Skeletal muscle satellite cell (primary cell): Measurements from ENCODE around the gene ARL2BP.

ENCODE experiments used
- H3K27me3 ChIP-seq: 2 replicates; pipeline ENCODE4 v1.7.0; 2013; ENCODE audit warnings: low read length; ENCODE audit not compliant: control insufficient read depth, insufficient read depth
- H3K36me3 ChIP-seq: 2 replicates; pipeline ENCODE4 v1.7.0; 2013; ENCODE audit warnings: mild to moderate bottlenecking, control low read depth, low read length; ENCODE audit not compliant: insufficient read depth
- H3K4me1 ChIP-seq: 2 replicates; pipeline ENCODE4 v1.7.0; 2013; ENCODE audit warnings: low read length; ENCODE audit not compliant: control insufficient read depth, insufficient read depth
- H3K4me2 ChIP-seq: 2 replicates; pipeline ENCODE4 v1.7.0; 2013; ENCODE audit warnings: mild to moderate bottlenecking, low read length
- H3K4me3 ChIP-seq: 2 replicates; pipeline ENCODE4 v1.7.0; 2013; ENCODE audit warnings: low read length
- H3K9ac ChIP-seq: 2 replicates; pipeline ENCODE4 v1.7.0; 2013; ENCODE audit warnings: mild to moderate bottlenecking, low read depth, low read length, moderate library complexity
- H3K9me3 ChIP-seq: replicated peaks from 2 replicates; pipeline ENCODE4 v1.7.0; 2013; ENCODE audit warnings: mild to moderate bottlenecking, control low read depth, low read length

Gene ARL2BP

DNA sequence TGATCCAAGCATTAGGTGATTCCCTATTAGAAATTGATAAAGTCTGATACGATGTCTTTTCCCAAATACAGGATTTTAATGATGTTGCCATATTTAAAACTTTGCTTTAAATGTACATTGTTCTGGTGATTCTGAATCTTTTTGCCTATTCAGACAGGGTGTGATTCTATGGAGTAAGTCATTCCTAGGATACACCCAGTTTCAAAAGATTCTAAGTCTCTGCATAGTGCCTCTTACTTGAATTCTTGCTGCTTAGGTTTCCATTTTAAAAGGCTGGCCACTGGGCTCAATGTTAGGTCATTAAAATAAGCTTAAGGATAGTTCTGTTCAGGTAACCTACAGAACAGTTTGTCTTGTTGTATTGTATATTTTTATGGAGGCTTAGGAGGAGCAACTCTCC lies 22.0 kb upstream of the ARL2BP start:
- H3K4me3 ChIP-seq, result no peak overlapping the region
- H3K9me3 ChIP-seq, result peaks cover 3% of the 10 kb centered on the region
- H3K4me1 ChIP-seq, result no peaks in the 10 kb centered on the region
- peaks cover 85% of the 10 kb centered on the region for H3K36me3 ChIP-seq
- no peaks in the 10 kb centered on the region for H3K27me3 ChIP-seq
- no peak overlapping the region for H3K4me2 ChIP-seq
- no peak overlapping the region for H3K9ac ChIP-seq

DNA sequence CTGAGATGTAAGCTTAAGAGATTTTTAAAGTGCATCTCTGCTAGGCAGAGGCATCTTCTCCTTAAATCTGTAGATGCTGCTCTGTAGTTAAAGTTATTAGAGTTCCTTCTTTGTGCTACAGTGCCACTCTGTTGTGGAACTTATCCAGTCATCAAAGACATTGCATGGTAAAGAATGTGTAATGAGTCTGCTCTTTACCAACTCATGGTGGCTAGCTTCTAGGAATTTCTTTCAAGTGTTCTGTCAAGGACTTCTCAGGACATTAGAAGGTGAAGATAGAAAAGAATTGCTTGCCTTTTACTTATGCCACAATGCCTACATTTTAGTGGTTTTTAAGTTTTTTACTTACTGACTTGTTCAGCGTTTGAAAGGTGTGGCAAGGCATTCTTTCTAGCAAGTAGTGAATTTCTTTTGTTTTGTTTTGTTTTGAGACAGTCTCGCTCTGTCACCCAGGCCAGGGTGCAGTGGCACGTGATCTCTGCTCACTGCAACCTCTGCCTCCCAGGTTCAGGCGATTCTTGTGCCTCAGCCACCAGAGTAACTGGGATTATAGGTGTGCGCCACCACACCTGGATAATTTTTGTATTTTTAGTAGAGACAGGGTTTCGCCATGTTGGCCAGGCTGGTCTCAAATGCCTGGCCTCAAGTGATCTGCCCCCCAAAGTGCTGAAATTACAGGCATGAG lies 20.3 kb upstream of the ARL2BP start:
- Histone ChIP-seq H3K27me3 (no peaks in the 10 kb centered on the region), H3K9me3 (no peaks in the 10 kb centered on the region), H3K9ac (no peak overlapping the region), H3K36me3 (peaks cover 83% of the 10 kb centered on the region), H3K4me2 (no peak overlapping the region), H3K4me3 (no peak overlapping the region), H3K4me1 (no peaks in the 10 kb centered on the region)

DNA sequence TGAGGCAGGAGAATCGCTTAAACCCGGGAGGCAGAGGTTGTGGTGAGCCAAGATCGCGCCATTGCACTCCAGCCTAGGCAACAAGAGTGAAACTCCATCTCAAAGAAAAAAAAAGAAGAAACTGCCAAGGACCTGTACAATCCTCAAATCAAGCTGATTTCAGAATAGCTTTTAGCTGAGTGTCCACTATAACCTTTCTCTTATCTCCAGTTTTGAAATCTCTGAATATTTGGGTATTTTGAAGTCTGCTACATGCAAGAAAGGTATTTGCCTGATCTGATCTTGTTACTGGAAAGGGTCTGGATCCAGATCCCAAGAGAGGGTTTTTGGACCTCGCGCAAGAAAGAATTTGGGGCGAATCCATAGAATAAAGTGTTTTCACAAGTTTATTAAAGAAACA lies 19.1 kb upstream of the ARL2BP start:
- Histone ChIP-seq H3K4me1 (no peaks in the 10 kb centered on the region), H3K4me3 (no peak overlapping the region), H3K9me3 (no peaks in the 10 kb centered on the region), H3K36me3 (peaks cover 80% of the 10 kb centered on the region), H3K27me3 (no peaks in the 10 kb centered on the region), H3K9ac (no peak overlapping the region), H3K4me2 (no peak overlapping the region)

DNA sequence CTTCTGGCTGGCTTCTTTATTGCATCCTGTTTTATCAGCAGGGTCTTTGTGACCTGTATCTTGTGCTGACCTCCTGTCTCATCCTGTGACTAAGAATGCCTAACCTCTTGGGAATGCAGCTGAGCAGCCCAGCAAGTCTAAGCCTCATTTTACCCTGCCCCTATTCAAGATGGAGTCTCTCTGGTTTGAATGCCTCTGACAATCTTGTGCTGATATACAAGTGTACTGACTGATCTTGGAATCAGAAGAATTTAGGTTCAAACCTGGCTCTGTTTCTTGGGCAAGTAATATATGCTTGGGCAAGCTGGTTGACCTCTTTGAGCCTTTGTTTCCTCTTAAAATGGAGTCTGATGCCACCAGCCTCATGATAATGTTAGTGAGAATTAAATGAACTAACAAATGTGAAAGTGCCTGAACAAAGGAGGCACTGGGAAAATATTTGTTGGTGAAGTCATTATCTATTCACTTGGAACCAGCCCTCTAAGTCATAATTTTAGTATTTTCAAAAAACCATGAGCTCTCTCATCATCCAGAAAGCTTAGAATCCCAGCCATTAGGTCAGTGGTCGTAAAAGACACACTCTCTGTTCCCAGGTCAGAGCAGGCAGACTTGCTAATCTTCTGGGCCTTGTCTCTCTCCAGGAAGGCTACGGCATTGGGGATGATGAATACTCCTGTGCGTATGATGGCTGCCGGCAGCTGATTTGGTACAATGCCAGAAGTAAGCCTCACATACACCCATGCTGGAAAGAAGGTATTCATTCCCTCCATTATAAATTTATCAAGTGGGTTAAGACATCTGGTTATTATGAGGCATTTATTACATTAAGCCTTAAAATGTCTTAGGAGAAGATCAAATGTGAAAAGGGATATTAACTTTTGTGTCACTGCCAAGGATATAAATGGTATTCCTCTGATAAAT lies 18.1 kb upstream of the ARL2BP start:
- Histone ChIP-seq H3K36me3 (peaks cover 80% of the 10 kb centered on the region), H3K4me2 (no peak overlapping the region), H3K4me3 (no peak overlapping the region), H3K9ac (no peak overlapping the region), H3K9me3 (no peaks in the 10 kb centered on the region), H3K27me3 (no peaks in the 10 kb centered on the region), H3K4me1 (no peaks in the 10 kb centered on the region)

DNA sequence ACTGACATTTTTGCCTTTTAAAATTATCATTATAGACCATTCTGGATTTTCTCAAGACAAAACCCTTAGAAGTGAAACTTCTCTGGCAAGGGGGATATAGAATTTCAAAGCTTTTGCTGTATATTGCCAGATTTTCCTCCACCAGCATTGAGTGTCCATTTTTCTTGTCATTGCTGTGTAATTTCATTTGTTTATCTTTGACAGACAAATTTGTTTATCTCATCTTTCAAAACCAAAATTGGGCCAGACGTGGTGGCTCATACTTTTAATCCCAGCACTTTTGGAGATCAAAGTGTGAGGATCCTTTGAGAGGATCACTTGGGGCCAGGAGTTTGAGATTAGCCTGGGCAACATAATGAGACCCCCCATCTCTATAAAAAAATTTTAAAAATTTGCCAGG lies 16.0 kb upstream of the ARL2BP start:
- no peaks in the 10 kb centered on the region for H3K9me3 ChIP-seq
- H3K4me2 ChIP-seq, result no peak overlapping the region
- no peaks in the 10 kb centered on the region for H3K4me1 ChIP-seq
- no peaks in the 10 kb centered on the region for H3K27me3 ChIP-seq
- H3K9ac ChIP-seq, result no peak overlapping the region
- no peak overlapping the region for H3K4me3 ChIP-seq
- peaks cover 85% of the 10 kb centered on the region for H3K36me3 ChIP-seq

DNA sequence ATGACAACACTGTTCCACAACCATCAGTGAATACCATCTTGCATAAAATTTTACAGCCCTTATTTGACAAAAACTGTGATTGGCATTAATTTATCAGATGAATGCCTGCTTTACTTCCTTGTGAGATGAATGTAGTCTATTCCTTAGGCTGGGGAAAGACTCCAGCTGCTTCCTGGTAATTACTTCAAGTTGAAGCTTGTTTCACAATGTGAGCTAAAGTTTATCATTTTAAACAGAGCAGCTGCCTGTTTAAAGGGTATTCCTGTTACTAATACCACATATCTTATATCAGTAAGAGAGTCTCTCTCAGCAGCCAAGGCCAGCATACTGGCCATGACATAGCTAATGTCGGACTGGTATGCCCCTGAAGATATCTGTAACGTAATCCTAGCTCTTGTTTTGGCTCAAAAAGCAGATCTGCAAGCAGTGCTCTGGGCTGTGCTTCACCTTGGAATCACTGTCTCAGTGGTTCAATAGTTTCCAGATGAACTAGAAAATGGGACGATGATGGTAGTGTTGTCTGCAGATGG lies 13.2 kb upstream of the ARL2BP start:
- no peak overlapping the region for H3K4me3 ChIP-seq
- H3K9me3 ChIP-seq, result no peaks in the 10 kb centered on the region
- H3K4me1 ChIP-seq, result peaks cover 3% of the 10 kb centered on the region
- H3K9ac ChIP-seq, result no peak overlapping the region
- H3K36me3 ChIP-seq, result peaks cover 88% of the 10 kb centered on the region
- no peak overlapping the region for H3K4me2 ChIP-seq
- H3K27me3 ChIP-seq, result no peaks in the 10 kb centered on the region

DNA sequence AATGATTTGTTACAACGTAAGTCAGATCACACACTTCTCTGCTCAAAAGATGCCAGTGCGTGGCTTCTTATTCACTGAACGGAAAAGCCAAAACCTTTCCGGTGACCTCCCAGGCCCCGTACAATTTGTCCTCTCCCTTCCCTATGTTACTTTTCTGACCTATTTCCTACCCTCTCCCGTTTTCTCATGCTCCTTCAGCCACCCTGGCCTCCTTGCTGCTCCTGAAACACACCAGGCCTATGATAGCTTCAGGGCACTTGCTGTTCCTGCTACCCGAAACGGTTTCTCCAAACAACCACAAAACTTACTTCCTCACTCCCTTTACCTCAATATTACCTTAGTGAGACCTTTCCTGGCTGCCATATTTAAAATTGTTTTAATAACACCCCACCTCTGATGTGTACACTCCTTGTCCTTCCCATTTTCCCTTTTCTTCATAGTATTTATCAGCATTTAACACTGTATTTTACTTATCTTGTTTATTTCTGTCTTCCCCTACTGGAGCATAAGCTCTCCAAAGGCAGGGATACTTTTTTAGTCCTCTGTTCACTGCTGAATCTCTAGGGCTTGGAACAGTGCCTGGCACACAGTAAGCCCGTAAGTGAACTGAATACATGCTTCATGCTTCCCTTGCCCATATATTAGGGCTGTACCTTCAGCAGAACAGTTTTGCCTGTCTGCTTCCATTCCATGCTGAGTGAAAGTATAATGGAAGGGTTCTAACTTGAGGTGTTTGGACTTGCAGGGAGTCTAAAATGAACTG lies 10.9 kb upstream of the ARL2BP start:
- Histone ChIP-seq H3K4me3 (no peak overlapping the region), H3K4me1 (peaks cover 3% of the 10 kb centered on the region), H3K9ac (no peak overlapping the region), H3K4me2 (no peak overlapping the region), H3K27me3 (no peaks in the 10 kb centered on the region), H3K9me3 (no peaks in the 10 kb centered on the region), H3K36me3 (peaks cover 79% of the 10 kb centered on the region)

DNA sequence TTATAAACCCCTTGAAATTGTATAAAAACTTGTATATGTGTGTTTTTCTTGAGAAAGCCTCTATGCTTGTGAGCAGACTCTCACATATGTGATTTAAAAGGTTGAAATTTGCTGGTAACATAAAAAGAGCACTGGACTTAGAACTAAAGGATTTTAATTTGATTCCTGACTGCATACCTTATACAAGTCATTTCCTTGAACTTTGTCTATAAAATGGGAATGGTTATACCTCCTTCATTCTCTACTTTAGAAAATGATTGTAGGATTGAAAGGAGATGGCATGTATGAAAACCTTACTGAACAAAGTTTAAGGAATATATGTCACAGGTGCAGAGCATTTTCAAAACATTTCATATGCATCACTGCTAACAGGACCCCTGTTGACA lies 10.4 kb upstream of the ARL2BP start:
- H3K27me3 ChIP-seq, result no peaks in the 10 kb centered on the region
- peaks cover 80% of the 10 kb centered on the region for H3K36me3 ChIP-seq
- H3K4me2 ChIP-seq, result no peak overlapping the region
- H3K9me3 ChIP-seq, result no peaks in the 10 kb centered on the region
- H3K4me1 ChIP-seq, result peaks cover 3% of the 10 kb centered on the region
- no peak overlapping the region for H3K4me3 ChIP-seq
- no peak overlapping the region for H3K9ac ChIP-seq

DNA sequence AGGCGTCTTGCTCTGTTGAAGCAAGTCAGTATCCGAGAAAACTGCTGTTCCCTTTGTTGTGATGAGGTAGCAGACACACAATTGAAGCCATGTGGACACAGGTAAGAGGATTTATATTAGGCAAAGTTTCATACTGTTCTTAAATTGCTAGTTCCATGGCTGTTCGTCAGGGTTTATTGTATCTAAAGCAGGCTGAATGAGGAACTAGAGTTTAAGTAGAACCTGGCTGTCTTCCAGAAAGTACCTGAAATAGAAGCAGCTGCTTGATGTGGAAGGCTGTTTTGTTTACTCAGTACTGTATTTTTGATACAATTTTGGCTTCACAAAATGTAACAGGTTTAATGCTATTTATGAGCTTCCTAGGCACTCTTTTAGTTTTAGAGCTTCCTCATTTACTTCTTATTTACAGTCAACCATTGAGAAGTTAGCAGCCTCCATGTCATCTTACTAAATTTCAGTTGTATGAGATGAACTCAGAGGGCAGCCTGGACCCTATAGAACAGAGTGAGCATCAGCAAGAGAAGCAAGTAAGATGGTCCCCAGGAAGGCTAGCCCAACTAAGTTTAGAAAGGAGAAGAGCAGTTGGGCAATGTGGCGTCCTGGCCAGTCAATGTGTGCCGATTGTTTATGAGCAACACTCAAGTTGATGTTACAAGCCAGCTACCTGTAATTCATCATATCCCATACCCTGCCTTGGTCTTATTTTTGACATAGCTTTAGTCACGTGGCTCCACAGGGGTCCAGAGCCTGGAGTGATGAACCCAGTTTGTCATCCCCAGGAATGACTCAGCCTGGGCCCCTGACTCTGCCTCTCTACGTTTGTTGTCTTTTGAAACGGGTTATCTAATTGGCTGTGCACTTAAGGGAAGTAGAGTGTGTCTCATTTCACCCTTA lies 9.7 kb upstream of the ARL2BP start:
- no peaks in the 10 kb centered on the region for H3K9me3 ChIP-seq
- peaks cover 3% of the 10 kb centered on the region for H3K4me1 ChIP-seq
- H3K9ac ChIP-seq, result no peak overlapping the region
- no peak overlapping the region for H3K4me2 ChIP-seq
- no peaks in the 10 kb centered on the region for H3K27me3 ChIP-seq
- no peak overlapping the region for H3K4me3 ChIP-seq
- peaks cover 78% of the 10 kb centered on the region for H3K36me3 ChIP-seq

DNA sequence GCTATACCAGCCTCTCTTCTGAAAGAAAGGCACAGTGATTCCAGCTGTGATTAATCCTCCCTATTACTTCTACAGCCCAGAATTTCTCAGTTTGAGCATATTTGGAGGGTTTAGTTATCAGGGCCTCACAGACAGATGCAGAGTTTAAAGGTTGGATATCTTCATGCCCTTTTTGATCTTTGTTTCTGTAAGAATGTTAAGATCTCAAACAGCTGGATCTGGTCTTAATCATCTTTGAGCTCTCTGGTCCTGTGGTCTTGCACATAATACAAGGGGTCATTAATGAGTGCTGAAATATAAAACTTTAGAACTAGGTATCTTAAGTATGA lies 9.1 kb upstream of the ARL2BP start:
- Histone ChIP-seq H3K4me1 (peaks cover 3% of the 10 kb centered on the region), H3K9me3 (no peaks in the 10 kb centered on the region), H3K27me3 (no peaks in the 10 kb centered on the region), H3K36me3 (peaks cover 78% of the 10 kb centered on the region), H3K4me2 (no peak overlapping the region), H3K4me3 (no peak overlapping the region), H3K9ac (no peak overlapping the region)
